OCI-LY3 (cell line): ENCODE data around the gene CARF.

Experiments used
- EZH2phosphoT487 ChIP-seq: fragments of 200-600 bp; shearing (Covaris generic); IDR thresholded peaks from 2 replicates; pipeline ENCODE4 v1.6.1; 2018; ENCODE audit warnings: antibody characterized with exemption, mixed run types, low read depth
- TF ChIP-seq, protein P1 (sequence below): fragments of 200-600, 300-600 bp; sonication (generic); IDR thresholded peaks from 2 replicates; pipeline ENCODE4 v1.5.1; 2014; ENCODE audit warnings: antibody characterized with exemption, low read length, low read depth

DNA sequence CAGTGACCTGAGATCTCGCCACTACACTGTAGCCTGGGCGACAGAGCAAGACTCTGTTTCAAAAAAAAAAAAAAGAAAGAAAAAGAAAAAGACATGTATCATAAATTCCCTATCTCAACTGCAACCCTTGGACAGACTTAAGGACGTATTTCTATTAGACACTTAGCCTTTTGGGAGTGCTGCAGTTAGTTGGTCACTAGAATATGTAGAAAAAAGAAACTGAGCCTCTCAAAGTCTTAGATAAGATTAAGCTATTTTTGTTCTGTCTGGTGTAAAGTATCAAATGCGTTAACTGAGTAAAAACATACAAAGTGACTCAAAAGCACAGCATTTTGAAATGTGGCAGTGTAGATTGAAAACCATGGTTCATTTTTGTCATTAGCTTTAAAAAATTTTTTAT lies 109.9 kb downstream of the CARF start:
- TF ChIP-seq, protein P1, sequence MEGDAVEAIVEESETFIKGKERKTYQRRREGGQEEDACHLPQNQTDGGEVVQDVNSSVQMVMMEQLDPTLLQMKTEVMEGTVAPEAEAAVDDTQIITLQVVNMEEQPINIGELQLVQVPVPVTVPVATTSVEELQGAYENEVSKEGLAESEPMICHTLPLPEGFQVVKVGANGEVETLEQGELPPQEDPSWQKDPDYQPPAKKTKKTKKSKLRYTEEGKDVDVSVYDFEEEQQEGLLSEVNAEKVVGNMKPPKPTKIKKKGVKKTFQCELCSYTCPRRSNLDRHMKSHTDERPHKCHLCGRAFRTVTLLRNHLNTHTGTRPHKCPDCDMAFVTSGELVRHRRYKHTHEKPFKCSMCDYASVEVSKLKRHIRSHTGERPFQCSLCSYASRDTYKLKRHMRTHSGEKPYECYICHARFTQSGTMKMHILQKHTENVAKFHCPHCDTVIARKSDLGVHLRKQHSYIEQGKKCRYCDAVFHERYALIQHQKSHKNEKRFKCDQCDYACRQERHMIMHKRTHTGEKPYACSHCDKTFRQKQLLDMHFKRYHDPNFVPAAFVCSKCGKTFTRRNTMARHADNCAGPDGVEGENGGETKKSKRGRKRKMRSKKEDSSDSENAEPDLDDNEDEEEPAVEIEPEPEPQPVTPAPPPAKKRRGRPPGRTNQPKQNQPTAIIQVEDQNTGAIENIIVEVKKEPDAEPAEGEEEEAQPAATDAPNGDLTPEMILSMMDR, result no peak
- TF ChIP-seq EZH2phosphoT487, result no peak
